Fibroblast of lung (primary cell): ENCODE data around the gene FREM2. TPM values are rescaled to one million over a fixed set of nuclear protein-coding genes. Genes with fewer than 3 reads are reported as not detected.

Experiments used
- DNase-seq, 2 donors: peaks; one replicate each; pipeline versions ENCODE4 v3.0.0 to v3.0.0-alpha.2; 2010; ENCODE audit warnings: low read depth in 2 of 2
- H2AFZ ChIP-seq: 2 replicates; pipeline ENCODE4 v1.5.1; 2012; ENCODE audit warnings: low read length, control low read depth, inconsistent platforms
- H3K27ac ChIP-seq: 2 replicates; pipeline ENCODE4 v1.5.1; 2011; ENCODE audit warnings: low read length, control low read depth; ENCODE audit not compliant: insufficient read depth
- H3K27me3 ChIP-seq: 2 replicates; pipeline ENCODE4 v1.5.1; 2011; ENCODE audit warnings: mild to moderate bottlenecking, low read length; ENCODE audit not compliant: control insufficient read depth, insufficient read depth
- H3K36me3 ChIP-seq: 2 replicates; pipeline ENCODE4 v1.5.1; 2011; ENCODE audit warnings: low read length; ENCODE audit not compliant: control insufficient read depth, insufficient read depth
- H3K4me1 ChIP-seq: 2 replicates; pipeline ENCODE4 v1.5.1; 2011; ENCODE audit warnings: low read length; ENCODE audit not compliant: control insufficient read depth, insufficient read depth; ENCODE audit errors: extremely low read depth
- H3K4me2 ChIP-seq: 2 replicates; pipeline ENCODE4 v1.5.1; 2011; ENCODE audit warnings: low read length, control low read depth; ENCODE audit not compliant: insufficient read depth; ENCODE audit errors: extremely low read depth
- H3K4me3 ChIP-seq, 4 experiments: fragments of 200-600 bp in 1 of 4; sonication (generic) in 1 of 4; replicated peaks in 1 of 4; 2 replicates each; pipeline ENCODE4 v1.5.1; 2011 to 2016; ENCODE audit warnings: low read length in 4 of 4, low read depth in 3 of 4, mild to moderate bottlenecking in 3 of 4, control low read depth in 2 of 4, inconsistent platforms in 1 of 4, mixed read lengths in 1 of 4; ENCODE audit not compliant: insufficient read depth in 1 of 4; ENCODE audit errors: control extremely low read depth in 1 of 4
- H3K79me2 ChIP-seq: 2 replicates; pipeline ENCODE4 v1.5.1; 2012; ENCODE audit warnings: mild to moderate bottlenecking, low read length, inconsistent platforms; ENCODE audit not compliant: control insufficient read depth, insufficient read depth
- H3K9ac ChIP-seq: 2 replicates; pipeline ENCODE4 v1.5.1; 2011; ENCODE audit warnings: mild to moderate bottlenecking, low read length, control low read depth; ENCODE audit not compliant: insufficient read depth
- H3K9me3 ChIP-seq: 2 replicates; pipeline ENCODE4 v1.5.1; 2012; ENCODE audit warnings: low read depth, low read length; ENCODE audit not compliant: control insufficient read depth, insufficient read depth
- H4K20me1 ChIP-seq: 2 replicates; pipeline ENCODE4 v1.5.1; 2011; ENCODE audit warnings: low read length; ENCODE audit not compliant: control insufficient read depth, insufficient read depth; ENCODE audit errors: extremely low read depth
- EZH2 ChIP-seq: IDR thresholded peaks from 2 replicates; pipeline ENCODE4 v1.5.1; 2012; ENCODE audit warnings: low read length, control low read depth, mild to moderate bottlenecking; ENCODE audit errors: missing control alignments
- polyA plus RNA-seq, 2 donors: library from polyadenylated mRNA; depleted of rRNA in 1 of 2; stranded (reverse) in 1 of 2; unstranded in 1 of 2; fragments of >200 nt; gene quantifications; 2 replicates each; pipeline ENCODE4 v1.2.1, GENCODE V29; 2011 to 2012; ENCODE audit warnings: missing spikeins in 1 of 2
- total RNA-seq: library from RNA; depleted of rRNA; stranded (reverse); fragments of >200 nt; gene quantifications from 2 replicates; pipeline ENCODE4 v1.2.1, GENCODE V29; 2014
- TF ChIP-seq, protein P1 (sequence below), 2 donors: IDR thresholded peaks in 1 of 2; conservative IDR thresholded peaks in 1 of 2; 1 replicate in 1 of 2; 2 replicates in 1 of 2; pipeline ENCODE4 v1.5.1; 2011 to 2012; ENCODE audit warnings: low read length in 2 of 2, control low read depth in 1 of 2, inconsistent platforms in 1 of 2, low read depth in 1 of 2, mild to moderate bottlenecking in 1 of 2

Gene FREM2
- total and polyA plus RNA-seq, 2 donors (not counting 1 experiment from before 2014, with no cell fraction given), result under 0.01 TPM

DNA sequence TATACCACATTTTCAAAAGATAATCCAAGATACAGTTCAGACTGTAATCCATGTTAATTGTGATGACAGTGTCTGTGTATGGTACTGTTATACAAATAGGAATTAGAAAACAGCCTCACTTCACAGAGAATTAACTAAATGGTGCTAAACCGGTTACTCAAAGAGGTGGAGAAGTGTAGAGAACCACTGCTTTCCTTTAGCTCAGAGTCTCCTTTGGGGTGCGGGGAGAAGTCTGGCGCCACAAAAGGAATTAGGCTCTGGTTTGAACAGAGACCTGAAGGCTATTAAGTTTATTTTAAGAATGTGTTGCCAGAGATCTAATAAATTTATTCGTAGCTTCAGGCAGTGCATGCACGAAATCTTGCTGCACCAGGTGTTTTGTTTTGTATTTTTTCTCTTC lies 65.8 kb downstream of the FREM2 start:
- Histone ChIP-seq H3K4me1 (no peaks in the 10 kb centered on the region), H2AFZ (no peak overlapping the region), H3K9me3 (no peaks in the 10 kb centered on the region), H3K27me3 (no peaks in the 10 kb centered on the region), H3K9ac (no peak overlapping the region), H3K27ac (no peak overlapping the region), H3K79me2 (no peaks in the 10 kb centered on the region), H3K4me3 (no peak overlapping the region), H3K36me3 (no peaks in the 10 kb centered on the region), H3K4me2 (no peak overlapping the region), H4K20me1 (no peaks in the 10 kb centered on the region)
- TF ChIP-seq EZH2, result no peak
- TF ChIP-seq, protein P1, sequence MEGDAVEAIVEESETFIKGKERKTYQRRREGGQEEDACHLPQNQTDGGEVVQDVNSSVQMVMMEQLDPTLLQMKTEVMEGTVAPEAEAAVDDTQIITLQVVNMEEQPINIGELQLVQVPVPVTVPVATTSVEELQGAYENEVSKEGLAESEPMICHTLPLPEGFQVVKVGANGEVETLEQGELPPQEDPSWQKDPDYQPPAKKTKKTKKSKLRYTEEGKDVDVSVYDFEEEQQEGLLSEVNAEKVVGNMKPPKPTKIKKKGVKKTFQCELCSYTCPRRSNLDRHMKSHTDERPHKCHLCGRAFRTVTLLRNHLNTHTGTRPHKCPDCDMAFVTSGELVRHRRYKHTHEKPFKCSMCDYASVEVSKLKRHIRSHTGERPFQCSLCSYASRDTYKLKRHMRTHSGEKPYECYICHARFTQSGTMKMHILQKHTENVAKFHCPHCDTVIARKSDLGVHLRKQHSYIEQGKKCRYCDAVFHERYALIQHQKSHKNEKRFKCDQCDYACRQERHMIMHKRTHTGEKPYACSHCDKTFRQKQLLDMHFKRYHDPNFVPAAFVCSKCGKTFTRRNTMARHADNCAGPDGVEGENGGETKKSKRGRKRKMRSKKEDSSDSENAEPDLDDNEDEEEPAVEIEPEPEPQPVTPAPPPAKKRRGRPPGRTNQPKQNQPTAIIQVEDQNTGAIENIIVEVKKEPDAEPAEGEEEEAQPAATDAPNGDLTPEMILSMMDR (conservative IDR thresholded peaks at IDR 0.05 in 1 of 2, IDR thresholded peaks at IDR 0.05 in 1 of 2; ENCODE audit: low read depth in 1 of 2, low read length in 2 of 2), result no peak
- DNase-seq, result no peak

DNA sequence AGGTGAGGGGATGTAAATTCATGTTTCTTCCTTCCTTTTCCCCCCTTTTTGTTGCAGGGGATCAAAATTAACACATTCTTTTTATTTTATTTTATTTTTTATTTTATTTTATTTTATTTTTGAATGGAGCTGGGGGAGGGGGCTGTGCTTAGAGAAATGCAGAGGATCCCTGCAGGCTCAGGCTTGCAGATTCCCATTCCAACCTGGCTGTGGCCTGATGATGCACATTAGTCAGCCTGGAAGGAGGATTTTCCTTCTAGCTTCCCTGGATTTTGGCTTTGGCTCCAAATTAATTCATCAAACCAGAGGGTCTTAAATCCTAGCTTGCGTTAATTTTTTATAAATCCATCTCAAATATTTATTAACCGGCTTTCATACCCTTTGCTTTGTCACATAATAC lies 67.0 kb downstream of the FREM2 start:
- no peaks in the 10 kb centered on the region for H3K36me3 ChIP-seq
- H3K9ac ChIP-seq, result no peak overlapping the region
- DNase-seq, result no peak
- no peaks in the 10 kb centered on the region for H3K79me2 ChIP-seq
- no peak overlapping the region for H3K4me3 ChIP-seq
- no peaks in the 10 kb centered on the region for H4K20me1 ChIP-seq
- H2AFZ ChIP-seq, result no peak overlapping the region
- H3K4me2 ChIP-seq, result no peak overlapping the region
- no peaks in the 10 kb centered on the region for H3K27me3 ChIP-seq
- H3K9me3 ChIP-seq, result no peaks in the 10 kb centered on the region
- no peak overlapping the region for H3K27ac ChIP-seq
- TF ChIP-seq EZH2, result no peak
- TF ChIP-seq, protein P1 (conservative IDR thresholded peaks at IDR 0.05 in 1 of 2, IDR thresholded peaks at IDR 0.05 in 1 of 2; ENCODE audit: low read depth in 1 of 2, low read length in 2 of 2), result no peak
- H3K4me1 ChIP-seq, result no peaks in the 10 kb centered on the region

- Histone ChIP-seq H3K27ac (no peak overlapping the region), H3K79me2 (no peaks in the 10 kb centered on the region), H3K4me1 (no peaks in the 10 kb centered on the region), H4K20me1 (no peaks in the 10 kb centered on the region), H3K4me3 (no peak overlapping the region), H3K36me3 (no peaks in the 10 kb centered on the region), H3K9me3 (no peaks in the 10 kb centered on the region), H3K9ac (no peak overlapping the region), H2AFZ (no peak overlapping the region), H3K4me2 (no peak overlapping the region), H3K27me3 (no peaks in the 10 kb centered on the region)
- no peak for DNase-seq
- no peak for TF ChIP-seq EZH2
- TF ChIP-seq, protein P1 (conservative IDR thresholded peaks at IDR 0.05 in 1 of 2, IDR thresholded peaks at IDR 0.05 in 1 of 2; ENCODE audit: low read depth in 1 of 2, low read length in 2 of 2), result no peak
Observed at GRCh38 chr13:38755793-38756192, 68.9 kb downstream of the FREM2 start.
